Esophagus muscularis mucosa (tissue), 4 donors: ENCODE results near the gene NTN1. TPM values are rescaled to one million over a fixed set of nuclear protein-coding genes. Genes with fewer than 3 reads are reported as not detected.
A peak's percentile ranks its signal among the peaks of the same experiment; 100 is the strongest.

Source experiments
- DNase-seq: peaks from one replicate; pipeline ENCODE4 v3.0.0-alpha.2; 2017; ENCODE audit errors: extremely low spot score
- H3K27ac ChIP-seq, 4 donors: fragments of 200-600 bp; sonication (generic); replicated peaks in 1 of 4; 1 replicate in 3 of 4; 2 replicates in 1 of 4; pipeline ENCODE4 v1.5.1; 2016 to 2019; ENCODE audit warnings: mild to moderate bottlenecking in 1 of 4
- H3K27me3 ChIP-seq, 4 donors: fragments of 200-600 bp; sonication (generic); one replicate each; pipeline versions ENCODE4 v1.5.1 to v1.6.0; 2016 to 2019
- H3K36me3 ChIP-seq, 4 donors: fragments of 200-600 bp; sonication (generic); one replicate each; pipeline ENCODE4 v1.5.1; 2016 to 2019
- H3K4me1 ChIP-seq, 4 donors: fragments of 200-600 bp; sonication (generic); one replicate each; pipeline ENCODE4 v1.5.1; 2016 to 2019
- H3K4me3 ChIP-seq, 4 donors: fragments of 200-600 bp; sonication (generic); 1 replicate in 2 of 4; 2 replicates in 2 of 4; pipeline ENCODE4 v1.5.1; 2016 to 2019; ENCODE audit warnings: mild to moderate bottlenecking in 4 of 4, moderate library complexity in 1 of 4
- H3K9me3 ChIP-seq, 4 donors: fragments of 200-600 bp; sonication (generic); 1 replicate in 3 of 4; 2 replicates in 1 of 4; pipeline ENCODE4 v1.5.1; 2016 to 2019
- CTCF ChIP-seq, 3 experiments: fragments of 200-600 bp in 2 of 3; fragments of 450-650 bp in 1 of 3; sonication (generic) in 2 of 3; IDR thresholded peaks; one replicate each; pipeline ENCODE4 v1.5.1; 2017 to 2019; ENCODE audit warnings: antibody characterized with exemption in 3 of 3, mild to moderate bottlenecking in 2 of 3, moderate library complexity in 1 of 3
- EP300 ChIP-seq: sonication (generic); formaldehyde crosslinking; IDR thresholded peaks from one replicate; pipeline ENCODE4 v1.6.1; 2017; ENCODE audit warnings: antibody characterized with exemption
- POLR2A ChIP-seq: fragments of 450-650 bp; IDR thresholded peaks from one replicate; pipeline ENCODE4 v1.6.1; 2017; ENCODE audit warnings: antibody characterized with exemption, moderate library complexity, mild to moderate bottlenecking, low read depth
- POLR2AphosphoS5 ChIP-seq, 2 donors: sonication (generic); formaldehyde crosslinking; IDR thresholded peaks; one replicate each; pipeline ENCODE4 v1.6.1; 2017; ENCODE audit warnings: antibody characterized with exemption in 2 of 2
- WGBS: methylation state at CpG from one replicate; pipeline ENCODE4 v1.1.5; 2018; 5-methylcytosine and 5-hydroxymethylcytosine counted together
- intact Hi-C: fragments of 100-400 bp; cut with DNase I; formaldehyde crosslinking; loops from one replicate; pipeline ENCODE4 v1.15.1; 2023
- total RNA-seq, 4 donors: library from RNA; depleted of rRNA; stranded (reverse); fragments of >200 nt; gene quantifications; one replicate each; pipeline versions ENCODE4 v1.1.0 to v1.2.1, GENCODE V29; 2016

Gene NTN1
- total RNA-seq, 4 donors from 2014 or later, result 69.3 to 179 (median 117) TPM

GRCh38 chr17:9183306-9183705 lies 162.0 kb downstream of the NTN1 start:
- H3K36me3 ChIP-seq, result peaks cover 0 to 35% (median 16%) of the 10 kb centered on the region in 4 donors
- H3K9me3 ChIP-seq, result no peaks in the 10 kb centered on the region
- intact Hi-C loops, result no loop called here
- H3K27ac ChIP-seq, result no peak overlapping the region
- H3K27me3 ChIP-seq, result no peaks in the 10 kb centered on the region
- H3K4me3 ChIP-seq, result no peak overlapping the region
- 86% methylated on average over 14 of the region's 14 CpGs for WGBS
- DNase-seq, result no peak
- H3K4me1 ChIP-seq, result peaks cover 0 to 50% (median 39%) of the 10 kb centered on the region in 4 donors
- TF ChIP-seq CTCF (IDR thresholded peaks at IDR 0.05) (no peak), POLR2AphosphoS5 (IDR thresholded peaks at IDR 0.05) (no peak)

- peaks cover 0 to 45% (median 36%) of the 10 kb centered on the region in 4 donors for H3K4me1 ChIP-seq
- H3K4me3 ChIP-seq, result peak overlapping the region in 3 of 4 donors; percentile 6 to 27 (median 19)
- intact Hi-C loops, result no loop called here
- no peaks in the 10 kb centered on the region for H3K27me3 ChIP-seq
- peak overlapping the region; percentile 75 to 85 (median 82) for H3K27ac ChIP-seq
- 45% methylated on average over 7 of the region's 9 CpGs for WGBS
- peaks cover 0 to 25% (median 15%) of the 10 kb centered on the region in 4 donors for H3K36me3 ChIP-seq
- no peaks in the 10 kb centered on the region for H3K9me3 ChIP-seq
- DNase-seq, result no peak
- no peak for TF ChIP-seq POLR2A
- TF ChIP-seq EP300, result peak; percentile 43
- no peak for TF ChIP-seq CTCF (IDR thresholded peaks at IDR 0.05)
- peak; percentile 37 to 47 for TF ChIP-seq POLR2AphosphoS5 (IDR thresholded peaks at IDR 0.05)
Measured at GRCh38 chr17:9185142-9185541, 163.8 kb downstream of the NTN1 start.

- no peak for DNase-seq
- peaks cover 0 to 45% (median 38%) of the 10 kb centered on the region in 4 donors for H3K4me1 ChIP-seq
- H3K4me3 ChIP-seq, result no peak overlapping the region
- intact Hi-C loops, result no loop called here
- TF ChIP-seq EP300 (no peak), POLR2AphosphoS5 (IDR thresholded peaks at IDR 0.05) (no peak), POLR2A (no peak), CTCF (IDR thresholded peaks at IDR 0.05) (no peak)
- H3K36me3 ChIP-seq, result peaks cover 0 to 19% (median 9%) of the 10 kb centered on the region in 4 donors
- no peaks in the 10 kb centered on the region for H3K27me3 ChIP-seq
- H3K27ac ChIP-seq, result peak overlapping the region; percentile 75 to 85 (median 82)
- WGBS, result 100% methylated on average over 2 of the region's 4 CpGs
- no peaks in the 10 kb centered on the region for H3K9me3 ChIP-seq
Measured at GRCh38 chr17:9185688-9186284, 164.5 kb downstream of the NTN1 start.

DNA sequence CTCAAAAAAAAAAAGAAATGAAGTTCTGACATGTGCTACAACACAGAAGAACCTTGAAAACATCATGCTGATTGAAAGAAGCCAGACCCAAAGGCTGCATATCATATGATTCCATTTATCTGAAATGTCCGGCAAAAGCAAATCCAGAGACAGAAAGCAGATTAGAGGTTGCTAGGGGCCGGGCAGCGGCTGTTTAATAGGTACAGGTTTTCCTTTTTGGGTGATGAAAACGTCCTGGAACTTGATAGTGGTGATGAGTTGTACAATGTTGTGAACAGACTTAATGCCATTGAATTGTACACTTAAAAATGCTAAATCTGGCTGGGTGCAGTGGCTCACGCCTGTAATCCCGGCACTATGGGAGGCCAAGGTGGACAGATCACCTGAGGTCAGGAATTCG lies 166.5 kb downstream of the NTN1 start:
- TF ChIP-seq CTCF (IDR thresholded peaks at IDR 0.05) (no peak), POLR2A (no peak), EP300 (no peak), POLR2AphosphoS5 (IDR thresholded peaks at IDR 0.05) (no peak)
- no peak for DNase-seq
- no peaks in the 10 kb centered on the region for H3K9me3 ChIP-seq
- WGBS, result 84% methylated on average over 7 of the region's 7 CpGs
- H3K27me3 ChIP-seq, result no peaks in the 10 kb centered on the region
- H3K4me3 ChIP-seq, result no peak overlapping the region
- H3K36me3 ChIP-seq, result peaks cover 0 to 7% (median 3%) of the 10 kb centered on the region in 4 donors
- no peak overlapping the region for H3K27ac ChIP-seq
- H3K4me1 ChIP-seq, result peaks cover 0 to 55% (median 51%) of the 10 kb centered on the region in 4 donors
- intact Hi-C loops, result no loop called here

GRCh38 chr17:9188367-9188766 lies 167.1 kb downstream of the NTN1 start:
- TF ChIP-seq EP300 (no peak), POLR2A (no peak), POLR2AphosphoS5 (IDR thresholded peaks at IDR 0.05) (no peak), CTCF (IDR thresholded peaks at IDR 0.05) (no peak)
- DNase-seq, result no peak
- Histone ChIP-seq H3K4me3 (no peak overlapping the region), H3K36me3 (peaks cover 0 to 1% (median under 1%) of the 10 kb centered on the region in 4 donors), H3K27ac (peak overlapping the region in 3 of 4 donors; percentile 33 to 44 (median 44)), H3K4me1 (peaks cover 0 to 56% (median 50%) of the 10 kb centered on the region in 4 donors), H3K27me3 (no peaks in the 10 kb centered on the region), H3K9me3 (no peaks in the 10 kb centered on the region)
- intact Hi-C loops, result no loop called here
- 83% methylated on average over 5 of the region's 5 CpGs for WGBS
